GM12874 (cell line): Measurements from ENCODE around the gene SMYD5.

Experiments used
- TF ChIP-seq, protein P1 (sequence below): IDR thresholded peaks from 2 replicates; pipeline ENCODE4 v1.5.1; 2011; ENCODE audit warnings: low read depth, mild to moderate bottlenecking, control low read depth, low read length, moderate library complexity; ENCODE audit not compliant: insufficient read depth

Gene SMYD5

GRCh38 chr2:73252238-73253027, 38.4 kb downstream of the SMYD5 start:
- TF ChIP-seq, protein P1, sequence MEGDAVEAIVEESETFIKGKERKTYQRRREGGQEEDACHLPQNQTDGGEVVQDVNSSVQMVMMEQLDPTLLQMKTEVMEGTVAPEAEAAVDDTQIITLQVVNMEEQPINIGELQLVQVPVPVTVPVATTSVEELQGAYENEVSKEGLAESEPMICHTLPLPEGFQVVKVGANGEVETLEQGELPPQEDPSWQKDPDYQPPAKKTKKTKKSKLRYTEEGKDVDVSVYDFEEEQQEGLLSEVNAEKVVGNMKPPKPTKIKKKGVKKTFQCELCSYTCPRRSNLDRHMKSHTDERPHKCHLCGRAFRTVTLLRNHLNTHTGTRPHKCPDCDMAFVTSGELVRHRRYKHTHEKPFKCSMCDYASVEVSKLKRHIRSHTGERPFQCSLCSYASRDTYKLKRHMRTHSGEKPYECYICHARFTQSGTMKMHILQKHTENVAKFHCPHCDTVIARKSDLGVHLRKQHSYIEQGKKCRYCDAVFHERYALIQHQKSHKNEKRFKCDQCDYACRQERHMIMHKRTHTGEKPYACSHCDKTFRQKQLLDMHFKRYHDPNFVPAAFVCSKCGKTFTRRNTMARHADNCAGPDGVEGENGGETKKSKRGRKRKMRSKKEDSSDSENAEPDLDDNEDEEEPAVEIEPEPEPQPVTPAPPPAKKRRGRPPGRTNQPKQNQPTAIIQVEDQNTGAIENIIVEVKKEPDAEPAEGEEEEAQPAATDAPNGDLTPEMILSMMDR: no peak

GRCh38 chr2:73253400-73253799, 39.4 kb downstream of the SMYD5 start:
- TF ChIP-seq, protein P1: no peak

DNA sequence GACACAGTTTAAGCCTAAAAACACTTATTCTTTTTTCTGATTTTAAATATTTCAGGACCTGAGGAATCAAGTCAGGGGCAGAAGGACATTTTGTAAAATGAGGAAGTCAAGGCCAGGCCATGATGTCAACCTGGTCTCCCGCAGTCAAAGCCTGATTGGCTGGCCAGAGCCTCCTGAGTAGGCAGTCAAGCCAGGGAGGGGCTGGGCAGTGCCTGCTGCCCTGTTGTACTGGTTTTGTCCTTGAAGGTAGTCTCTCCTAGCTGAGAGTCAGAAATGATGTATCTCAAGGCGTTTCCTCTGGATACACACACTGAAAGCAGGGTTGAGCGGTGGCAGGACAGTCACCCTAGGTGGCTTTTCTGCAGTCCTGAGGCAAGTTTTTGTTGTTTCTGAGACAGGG, 39.9 kb downstream of the SMYD5 start:
- TF ChIP-seq, protein P1: no peak

GRCh38 chr2:73254343-73255006, 40.4 kb downstream of the SMYD5 start:
- TF ChIP-seq, protein P1: no peak

DNA sequence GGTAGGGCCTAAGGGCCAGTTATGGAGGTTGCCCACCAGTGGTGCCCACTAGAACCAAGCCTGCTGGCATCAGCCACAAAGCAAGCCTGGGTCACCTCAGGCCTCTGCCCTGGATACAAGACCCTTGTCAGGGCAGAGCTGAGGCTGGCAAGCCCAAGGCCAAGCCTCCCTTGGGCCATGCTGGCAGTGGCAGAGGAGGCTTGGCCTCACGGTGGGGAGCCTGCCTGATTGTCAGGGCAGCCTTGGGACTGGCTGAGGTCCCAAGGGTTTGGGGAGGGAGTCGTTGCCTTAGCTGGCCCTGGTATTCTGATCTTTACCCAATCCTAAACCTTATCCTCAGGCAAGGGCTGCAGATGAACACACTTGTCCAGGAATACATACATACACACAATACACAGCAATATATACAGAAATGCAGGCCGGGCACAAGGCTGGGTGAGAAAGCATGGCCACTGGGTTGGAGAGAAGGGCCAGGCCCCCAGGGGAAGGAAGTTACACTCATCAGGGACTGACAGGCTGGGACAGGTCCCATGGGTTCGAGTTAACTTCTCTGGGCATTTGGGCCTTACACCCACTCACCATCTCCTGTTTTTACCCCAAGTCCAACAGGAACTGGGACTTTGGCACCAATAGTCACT, 41.1 kb downstream of the SMYD5 start:
- TF ChIP-seq, protein P1: no peak

DNA sequence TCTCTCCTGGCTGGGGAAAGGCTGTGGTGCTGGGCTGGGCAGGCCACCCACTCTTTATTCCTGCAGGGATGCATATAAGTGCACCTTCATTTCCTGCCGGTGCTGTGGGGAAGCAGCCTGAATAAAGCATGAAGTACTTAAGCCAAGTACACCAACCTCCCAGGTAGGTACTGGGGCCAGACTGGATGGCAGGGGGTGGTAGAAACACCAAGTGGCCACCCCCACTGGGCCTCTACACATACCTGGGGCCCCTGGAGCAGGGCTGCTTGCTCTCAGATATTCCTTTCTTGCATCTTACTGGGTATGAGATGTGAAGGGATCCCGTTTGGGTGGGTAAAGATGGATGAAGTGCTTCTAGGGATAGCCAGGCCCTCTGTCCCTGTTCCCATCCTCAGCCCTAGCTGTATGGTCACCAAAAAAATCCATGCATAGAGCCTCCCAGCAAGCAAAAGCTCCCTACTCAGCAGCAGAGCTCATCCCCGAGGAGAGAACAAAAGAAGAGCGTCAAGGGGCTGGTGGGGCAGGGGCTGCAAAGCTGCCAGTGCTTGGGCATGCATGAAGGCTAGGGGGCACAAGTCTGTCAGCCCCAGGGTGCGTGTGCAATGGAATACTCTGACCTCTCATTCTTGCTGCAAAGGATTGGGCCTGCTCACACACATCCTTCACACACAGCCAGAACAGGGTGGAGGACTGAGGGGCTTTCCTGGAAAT, 42.0 kb downstream of the SMYD5 start:
- TF ChIP-seq, protein P1: no peak

DNA sequence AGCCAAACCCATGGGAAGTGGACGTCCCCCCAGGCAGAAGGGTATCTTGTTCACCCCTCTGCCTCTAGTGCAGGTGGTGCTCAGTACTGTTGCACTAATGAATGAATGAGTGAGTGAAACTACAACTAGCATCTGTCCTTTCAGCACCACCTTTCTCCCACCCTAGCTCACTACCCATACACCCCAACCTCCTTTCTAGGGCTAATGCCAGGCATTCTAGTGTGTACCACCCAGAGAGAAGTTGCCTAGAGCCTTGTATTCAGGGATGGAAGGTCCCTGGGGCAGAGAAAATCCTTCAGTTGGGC, 42.5 kb downstream of the SMYD5 start:
- TF ChIP-seq, protein P1: no peak
